ENCODE measurements around the gene ZNF644.

DNA sequence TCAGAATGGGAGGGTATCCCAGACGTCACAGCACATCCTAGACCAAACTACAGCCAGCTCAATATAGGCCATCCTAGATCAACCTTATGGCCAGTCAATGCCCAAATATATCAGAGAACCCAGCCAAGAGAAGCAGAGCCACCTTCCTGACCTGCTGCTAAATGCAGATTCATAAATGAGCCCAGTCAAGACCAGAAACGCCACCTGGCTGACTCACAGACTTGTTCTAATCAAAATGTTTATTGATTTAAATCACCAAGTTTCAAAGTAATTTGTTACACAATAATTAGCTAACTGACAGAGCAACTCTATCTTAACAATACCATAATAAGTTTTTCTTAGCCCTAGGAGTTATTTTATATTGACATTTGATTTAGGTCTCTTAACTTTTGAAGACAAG, 28.6 kb downstream of the ZNF644 start:
- TF ChIP-seq, protein P1, sequence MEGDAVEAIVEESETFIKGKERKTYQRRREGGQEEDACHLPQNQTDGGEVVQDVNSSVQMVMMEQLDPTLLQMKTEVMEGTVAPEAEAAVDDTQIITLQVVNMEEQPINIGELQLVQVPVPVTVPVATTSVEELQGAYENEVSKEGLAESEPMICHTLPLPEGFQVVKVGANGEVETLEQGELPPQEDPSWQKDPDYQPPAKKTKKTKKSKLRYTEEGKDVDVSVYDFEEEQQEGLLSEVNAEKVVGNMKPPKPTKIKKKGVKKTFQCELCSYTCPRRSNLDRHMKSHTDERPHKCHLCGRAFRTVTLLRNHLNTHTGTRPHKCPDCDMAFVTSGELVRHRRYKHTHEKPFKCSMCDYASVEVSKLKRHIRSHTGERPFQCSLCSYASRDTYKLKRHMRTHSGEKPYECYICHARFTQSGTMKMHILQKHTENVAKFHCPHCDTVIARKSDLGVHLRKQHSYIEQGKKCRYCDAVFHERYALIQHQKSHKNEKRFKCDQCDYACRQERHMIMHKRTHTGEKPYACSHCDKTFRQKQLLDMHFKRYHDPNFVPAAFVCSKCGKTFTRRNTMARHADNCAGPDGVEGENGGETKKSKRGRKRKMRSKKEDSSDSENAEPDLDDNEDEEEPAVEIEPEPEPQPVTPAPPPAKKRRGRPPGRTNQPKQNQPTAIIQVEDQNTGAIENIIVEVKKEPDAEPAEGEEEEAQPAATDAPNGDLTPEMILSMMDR (IDR thresholded peaks at IDR 0.05), result no peak
- no peak for TF ChIP-seq EP300 (IDR thresholded peaks at IDR 0.05)
